ENCODE measurements around the gene NEXMIF.

DNA sequence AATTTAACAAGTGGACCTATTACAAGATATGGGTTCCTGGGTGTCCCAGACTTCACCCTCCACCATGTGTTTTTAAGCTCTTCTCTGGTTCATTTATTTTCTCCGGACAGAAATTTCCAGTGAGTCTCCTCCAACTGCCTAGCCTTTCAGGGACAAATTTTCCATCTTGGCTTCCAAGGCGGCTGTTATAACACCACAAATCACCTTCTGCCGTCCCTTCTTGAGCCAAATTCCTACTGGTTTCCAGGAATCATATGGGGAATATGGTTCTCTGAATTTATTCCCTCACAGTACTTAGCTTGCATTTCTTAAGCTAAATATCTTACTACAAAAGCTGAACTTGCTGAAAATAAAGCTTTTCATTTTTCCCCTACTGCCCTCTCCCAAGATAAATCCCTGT is 18.8 kb downstream of the NEXMIF start:
- TF ChIP-seq POLR2A (IDR thresholded peaks at IDR 0.05) (no peak), POLR2AphosphoS5 (IDR thresholded peaks at IDR 0.05) (peak; percentile 57)
- TF ChIP-seq, protein P1, sequence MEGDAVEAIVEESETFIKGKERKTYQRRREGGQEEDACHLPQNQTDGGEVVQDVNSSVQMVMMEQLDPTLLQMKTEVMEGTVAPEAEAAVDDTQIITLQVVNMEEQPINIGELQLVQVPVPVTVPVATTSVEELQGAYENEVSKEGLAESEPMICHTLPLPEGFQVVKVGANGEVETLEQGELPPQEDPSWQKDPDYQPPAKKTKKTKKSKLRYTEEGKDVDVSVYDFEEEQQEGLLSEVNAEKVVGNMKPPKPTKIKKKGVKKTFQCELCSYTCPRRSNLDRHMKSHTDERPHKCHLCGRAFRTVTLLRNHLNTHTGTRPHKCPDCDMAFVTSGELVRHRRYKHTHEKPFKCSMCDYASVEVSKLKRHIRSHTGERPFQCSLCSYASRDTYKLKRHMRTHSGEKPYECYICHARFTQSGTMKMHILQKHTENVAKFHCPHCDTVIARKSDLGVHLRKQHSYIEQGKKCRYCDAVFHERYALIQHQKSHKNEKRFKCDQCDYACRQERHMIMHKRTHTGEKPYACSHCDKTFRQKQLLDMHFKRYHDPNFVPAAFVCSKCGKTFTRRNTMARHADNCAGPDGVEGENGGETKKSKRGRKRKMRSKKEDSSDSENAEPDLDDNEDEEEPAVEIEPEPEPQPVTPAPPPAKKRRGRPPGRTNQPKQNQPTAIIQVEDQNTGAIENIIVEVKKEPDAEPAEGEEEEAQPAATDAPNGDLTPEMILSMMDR (IDR thresholded peaks at IDR 0.05), result no peak
